HG02678 (cell line): ENCODE data around the gene NME4.
A peak's percentile ranks its signal among the peaks of the same experiment; 100 is the strongest.
"Not testable (repeated sequence)": the region's sequence is repeated elsewhere in the genome, so short reads cannot be mapped to it uniquely, and the experiment has no call there.

Source experiments
- ATAC-seq: cut with Tn5 transposase; IDR thresholded peaks from one replicate; pipeline ENCODE4 v1.9.1; 2021; ENCODE audit warnings: mild to moderate bottlenecking, moderate library complexity; ENCODE audit not compliant: unreplicated experiment

NME4 gene

GRCh38 chr16:396199-396598 is 800 bp upstream of the NME4 start:
- no peak for ATAC-seq

GRCh38 chr16:396605-397004 is 394 bp upstream of the NME4 start:
- no peak for ATAC-seq

- ATAC-seq = no peak
These were observed 835 bp downstream of the NME4 start for GRCh38 chr16:397736-398332.

GRCh38 chr16:398561-399339 is 1.8 kb downstream of the NME4 start:
- no peak for ATAC-seq

- ATAC-seq = no peak
These were observed 2.5 kb downstream of the NME4 start for GRCh38 chr16:399340-400019.

- ATAC-seq = no peak
These were observed 3.1 kb downstream of the NME4 start for GRCh38 chr16:400061-400591.

- peak; percentile 63 for ATAC-seq
These were observed 4.7 kb downstream of the NME4 start, which contains the start of gene DECR2 for GRCh38 chr16:401468-402348. DECR2 (plus strand) TSS chr16:401885; CDS start chr16:401964, 79 bp downstream.

GRCh38 chr16:404971-405486 is 8.0 kb downstream of the NME4 start:
- no peak for ATAC-seq

- ATAC-seq = no peak
These were observed 8.8 kb downstream of the NME4 start for GRCh38 chr16:405548-406506.

GRCh38 chr16:407253-407652 is 10.3 kb downstream of the NME4 start:
- no peak for ATAC-seq

GRCh38 chr16:410516-411178 is 13.6 kb downstream of the NME4 start:
- ATAC-seq = no peak

- no peak for ATAC-seq
These were observed 14.7 kb downstream of the NME4 start for GRCh38 chr16:411576-412265.

- ATAC-seq = no peak
These were observed 17.6 kb downstream of the NME4 start for GRCh38 chr16:414395-415169.

GRCh38 chr16:415170-415498 is 18.1 kb downstream of the NME4 start:
- not testable (repeated sequence) for ATAC-seq

- not testable (repeated sequence) for ATAC-seq
These were observed 25.2 kb downstream of the NME4 start for GRCh38 chr16:422179-422578.

GRCh38 chr16:424033-424622 is 27.1 kb downstream of the NME4 start:
- no peak for ATAC-seq

GRCh38 chr16:424623-425081 is 27.7 kb downstream of the NME4 start:
- ATAC-seq = no peak
